GM21381 (cell line): Measurements from ENCODE around the gene SLC66A3.
A peak's percentile ranks its signal among the peaks of the same experiment; 100 is the strongest.
"Not testable (repeated sequence)": the region's sequence is repeated elsewhere in the genome, so short reads cannot be mapped to it uniquely, and the experiment has no call there.

ENCODE experiments used
- ATAC-seq: cut with Tn5 transposase; IDR thresholded peaks from one replicate; pipeline ENCODE4 v1.9.1; 2021; ENCODE audit warnings: mild to moderate bottlenecking, moderate library complexity; ENCODE audit not compliant: unreplicated experiment

Gene SLC66A3

GRCh38 chr2:11160731-11161455 lies 5.6 kb downstream of the SLC66A3 start:
- peak; percentile 77 for ATAC-seq

DNA sequence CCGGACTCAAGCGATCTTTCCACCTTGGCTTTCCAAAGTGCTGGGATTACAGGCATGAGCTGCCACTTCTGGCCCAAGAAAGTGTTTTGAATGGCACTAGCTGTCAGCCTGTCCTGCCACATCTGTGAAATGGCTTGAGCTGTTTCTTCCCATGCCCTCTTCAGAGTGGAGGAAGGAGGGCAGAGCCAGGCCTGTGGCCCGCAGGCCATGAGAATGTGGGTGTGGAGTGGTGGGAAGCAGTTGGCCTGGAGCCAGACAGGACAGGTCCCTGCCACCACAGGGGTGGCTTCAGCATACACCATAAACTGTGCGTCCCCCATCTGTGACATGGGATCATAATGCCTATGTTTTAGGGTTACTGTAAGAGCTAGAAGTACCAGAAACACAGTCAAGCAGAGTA lies 6.5 kb downstream of the SLC66A3 start:
- ATAC-seq: no peak

DNA sequence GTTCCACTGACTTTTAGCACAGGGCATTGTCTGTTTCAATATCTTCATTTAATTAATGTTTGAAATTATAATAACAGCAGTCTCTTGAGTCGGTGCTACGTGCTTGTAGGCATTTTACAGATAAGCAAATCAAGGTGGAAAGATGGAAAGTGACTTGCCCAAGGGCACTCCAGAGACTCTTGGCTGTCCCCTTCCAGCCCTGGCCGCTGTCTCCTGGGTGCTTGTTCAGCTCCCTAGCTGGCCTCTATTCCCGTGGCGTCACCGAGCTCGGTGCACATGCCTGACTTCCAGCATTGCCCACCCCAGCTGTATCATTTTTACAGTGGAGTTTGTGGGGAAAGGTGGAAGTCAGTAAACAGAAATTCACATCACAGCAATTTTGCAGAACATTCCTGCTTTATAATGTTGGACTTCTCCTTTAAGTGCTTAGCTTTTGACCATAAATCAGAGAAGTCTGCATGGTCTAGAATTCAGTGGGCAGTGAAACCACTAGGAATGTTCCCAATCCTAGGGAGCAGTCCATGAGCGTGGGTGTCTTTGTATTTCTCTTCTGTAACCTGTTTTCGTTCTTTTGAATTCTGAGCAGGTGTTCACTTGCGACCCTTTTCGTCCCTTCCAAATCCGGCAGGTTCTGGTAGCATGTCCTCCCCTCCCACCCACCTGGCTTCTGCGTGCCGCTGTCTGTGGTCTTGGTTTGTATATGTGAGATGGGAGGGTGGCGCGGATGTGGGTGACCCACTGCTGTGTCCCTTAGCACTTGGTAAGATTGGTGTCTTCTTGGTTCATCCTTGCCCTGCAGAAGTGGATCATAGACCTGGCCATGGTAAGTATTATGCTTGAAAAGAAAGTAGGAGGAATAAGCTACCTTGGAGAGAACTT lies 8.4 kb downstream of the SLC66A3 start:
- no peak for ATAC-seq

DNA sequence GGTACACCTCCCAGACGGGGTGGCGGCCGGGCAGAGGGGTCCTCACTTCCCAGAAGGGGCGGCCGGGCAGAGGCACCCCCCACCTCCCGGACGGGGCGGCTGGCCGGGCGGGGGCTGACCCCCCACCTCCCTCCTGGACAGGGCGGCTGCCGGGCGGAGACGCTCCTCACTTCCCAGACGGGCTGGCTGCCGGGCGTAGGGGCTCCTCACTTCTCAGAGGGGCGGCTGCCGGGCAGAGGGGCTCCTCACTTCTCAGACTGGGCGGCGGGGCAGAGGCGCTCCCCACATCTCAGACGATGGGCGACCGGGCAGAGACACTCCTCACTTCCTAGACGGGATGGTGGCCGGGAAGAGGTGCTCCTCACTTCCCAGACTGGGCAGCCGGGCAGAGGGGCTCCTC lies 9.8 kb downstream of the SLC66A3 start:
- not testable (repeated sequence) for ATAC-seq

DNA sequence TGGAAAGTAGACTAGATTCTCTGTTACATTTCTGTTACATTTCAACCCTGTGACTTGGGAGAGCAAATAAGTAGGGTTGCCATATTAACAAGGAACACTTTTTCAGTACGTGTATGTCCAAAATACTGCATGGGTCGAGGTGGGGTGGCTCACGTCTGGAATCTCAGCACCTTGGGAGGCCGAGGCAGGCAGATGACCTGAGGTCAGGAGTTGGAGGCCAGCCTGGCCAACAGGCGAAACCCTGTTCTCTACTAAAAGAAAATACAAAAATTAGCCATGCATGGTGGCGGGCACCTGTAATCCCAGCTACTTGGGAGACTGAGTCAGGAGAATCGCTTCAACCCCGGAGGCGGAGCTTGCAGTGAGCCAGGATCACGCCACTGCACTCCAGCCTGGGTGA lies 11.2 kb downstream of the SLC66A3 start:
- no peak for ATAC-seq

DNA sequence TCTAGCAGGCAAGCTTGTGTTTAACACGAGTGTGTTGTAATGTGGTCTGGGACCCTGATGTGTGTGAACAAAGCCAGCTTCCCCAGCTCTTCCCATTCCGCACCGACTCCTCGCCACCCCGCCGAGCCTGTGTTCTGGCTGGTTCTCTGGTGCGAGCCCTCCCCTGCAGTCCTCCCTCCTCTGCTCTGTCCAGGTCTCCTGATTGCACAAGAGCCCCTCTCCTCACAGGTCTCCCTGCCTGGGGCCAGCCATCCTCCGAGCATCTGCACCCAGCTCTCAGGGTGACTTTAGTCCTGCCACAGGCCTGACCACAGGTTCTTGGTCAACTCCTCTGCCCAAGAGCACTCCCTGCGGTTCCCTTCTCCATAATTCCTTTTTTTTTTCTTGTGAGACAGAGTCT lies 13.2 kb downstream of the SLC66A3 start:
- no peak for ATAC-seq

DNA sequence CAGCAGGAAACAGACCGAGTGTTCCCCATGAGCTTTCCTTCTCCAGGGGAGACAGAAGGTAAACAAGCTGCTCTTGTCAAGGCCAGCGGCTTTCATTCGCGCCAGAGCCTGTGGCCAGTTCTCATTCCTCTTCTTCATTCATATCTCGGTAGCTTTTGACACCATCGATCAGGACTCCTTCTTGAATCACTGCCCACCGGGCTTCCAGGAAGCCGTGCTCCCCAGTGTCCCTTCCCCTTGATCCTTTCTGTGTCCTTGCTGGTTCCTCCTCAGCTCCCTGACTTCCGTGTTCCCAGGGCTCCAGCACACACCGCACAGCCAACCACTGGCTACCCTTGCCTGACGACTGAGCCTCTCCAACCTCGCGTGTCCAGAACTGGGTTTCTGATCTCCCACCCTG lies 14.1 kb downstream of the SLC66A3 start:
- no peak for ATAC-seq

DNA sequence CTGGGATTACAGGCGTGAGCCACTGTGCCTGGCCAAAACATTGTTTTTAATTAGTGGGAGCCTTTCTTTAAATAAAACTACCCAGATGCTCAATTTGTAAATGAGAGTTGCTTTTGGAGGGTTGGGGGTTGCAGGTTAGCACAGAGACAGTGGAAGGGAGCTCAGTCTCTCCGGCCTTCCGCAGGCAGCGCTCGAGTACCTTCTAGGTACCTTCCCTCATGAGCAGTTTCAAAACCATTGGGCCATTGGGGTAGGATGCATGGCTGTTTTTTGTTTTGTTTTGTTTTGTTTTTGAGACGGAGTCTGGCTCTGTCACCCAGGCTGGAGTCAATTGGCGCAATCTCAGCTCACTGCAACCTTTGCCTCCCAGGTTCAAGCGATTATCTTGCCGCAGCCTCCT lies 19.0 kb downstream of the SLC66A3 start:
- no peak for ATAC-seq

- no peak for ATAC-seq
Measured at GRCh38 chr2:11175293-11175795, 20.1 kb downstream of the SLC66A3 start.

- ATAC-seq: no peak
Measured at GRCh38 chr2:11177871-11178690, 22.8 kb downstream of the SLC66A3 start.

DNA sequence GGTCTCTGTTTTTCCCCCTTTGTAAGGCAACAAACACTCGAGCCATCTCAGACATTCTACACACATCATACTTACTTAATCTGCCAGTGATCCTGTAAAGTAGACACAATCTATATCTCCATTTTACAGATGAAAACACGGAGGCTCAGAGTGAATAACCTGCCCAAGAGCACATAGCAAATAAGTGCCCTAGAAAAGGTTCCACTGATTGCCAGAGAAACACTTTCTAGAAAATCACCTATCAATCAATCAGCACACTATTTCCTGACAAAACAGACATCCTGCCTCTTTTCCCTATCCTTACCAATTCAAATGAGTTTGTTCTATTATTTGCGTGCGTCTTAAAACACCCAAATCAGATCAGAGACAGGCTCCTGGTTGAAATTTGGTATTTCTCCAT lies 23.9 kb downstream of the SLC66A3 start:
- ATAC-seq: no peak

GRCh38 chr2:11179899-11180298 lies 24.6 kb downstream of the SLC66A3 start:
- ATAC-seq: no peak

DNA sequence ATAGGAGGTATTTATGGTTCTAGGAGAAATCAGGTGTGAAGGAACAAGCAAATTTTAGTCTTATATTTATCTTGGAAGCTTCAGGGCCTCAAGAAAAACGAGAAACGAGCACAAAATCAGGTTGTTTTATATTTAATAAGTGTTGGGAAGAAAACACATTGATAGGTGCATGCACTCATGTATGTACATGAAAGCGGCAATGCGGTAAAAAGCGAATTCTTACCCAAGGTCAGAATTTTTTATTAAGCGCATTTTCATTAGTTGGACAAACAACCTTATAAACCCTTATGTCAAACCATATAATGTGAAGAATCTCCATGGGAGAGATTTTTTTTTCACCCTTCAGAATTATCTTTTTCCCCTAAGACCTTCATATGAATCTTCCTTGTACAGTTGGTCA lies 25.4 kb downstream of the SLC66A3 start:
- ATAC-seq: no peak

- no peak for ATAC-seq
Measured at GRCh38 chr2:11182951-11183350, 27.7 kb downstream of the SLC66A3 start.

DNA sequence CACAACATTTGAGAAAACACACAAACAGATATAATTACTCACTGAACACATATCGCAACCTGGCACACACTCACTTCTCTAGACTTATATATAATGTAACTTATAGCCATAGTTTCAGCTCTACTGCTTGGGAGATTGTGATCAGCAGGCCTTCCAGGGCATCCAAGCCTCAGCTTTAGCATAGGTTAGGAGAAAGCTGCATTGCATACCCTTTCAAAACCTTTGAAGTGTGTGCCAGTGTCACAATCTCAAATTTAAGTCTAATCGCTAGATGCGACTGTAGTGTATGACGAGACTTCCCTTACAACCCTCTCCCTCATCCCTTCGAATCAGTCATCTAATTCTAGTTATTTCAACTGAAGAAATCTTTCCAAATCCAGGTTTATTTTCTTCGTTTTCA lies 30.9 kb downstream of the SLC66A3 start:
- no peak for ATAC-seq

DNA sequence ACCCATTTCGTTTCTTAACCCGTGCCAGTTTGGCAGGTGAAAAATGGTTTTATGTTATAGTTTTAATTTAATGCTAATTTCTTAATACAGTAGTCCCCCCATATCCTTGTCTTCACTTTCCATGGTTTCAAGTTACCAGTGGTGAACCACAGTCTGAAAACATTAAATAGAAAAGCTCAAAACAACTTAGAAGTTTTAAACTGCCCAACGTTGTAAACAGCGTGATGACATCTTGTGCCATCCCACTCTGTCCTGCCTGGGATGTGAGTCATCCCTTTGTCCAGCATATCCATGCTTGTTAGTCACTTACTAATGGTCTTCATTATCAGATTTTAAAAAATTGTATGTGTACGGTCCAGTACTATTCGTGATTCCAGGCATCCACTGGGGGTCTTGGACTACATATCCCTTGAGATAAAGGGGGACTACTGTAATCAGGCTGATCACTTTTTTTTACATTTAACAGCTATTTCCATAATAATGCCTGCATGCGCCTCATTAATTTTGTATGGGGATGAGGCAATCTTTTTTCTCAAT lies 31.9 kb downstream of the SLC66A3 start:
- ATAC-seq: no peak

GRCh38 chr2:11187731-11188130 lies 32.5 kb downstream of the SLC66A3 start:
- ATAC-seq: no peak

DNA sequence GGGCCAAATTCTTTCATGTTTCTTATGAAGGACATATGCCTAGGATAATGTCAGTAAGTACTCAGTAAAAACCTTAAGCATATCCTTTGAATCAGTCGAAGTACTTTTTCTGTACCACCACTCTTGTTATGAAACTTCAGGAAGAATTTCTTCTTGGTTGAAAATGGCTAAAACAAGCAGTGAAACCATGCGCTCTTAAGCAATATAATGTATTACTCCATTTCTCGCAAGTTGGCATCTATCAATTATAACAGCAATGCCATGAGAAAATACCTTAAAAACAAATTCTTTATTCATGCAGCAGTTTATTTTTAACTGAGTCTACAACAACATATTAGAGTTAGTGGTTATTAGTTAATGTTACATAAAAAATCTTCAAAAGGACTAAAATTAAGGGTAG lies 41.0 kb downstream of the SLC66A3 start:
- ATAC-seq: no peak

- ATAC-seq: no peak
Measured at GRCh38 chr2:11200651-11201050, 45.4 kb downstream of the SLC66A3 start.

- ATAC-seq: no peak
Measured at GRCh38 chr2:11201969-11202368, 46.7 kb downstream of the SLC66A3 start.

DNA sequence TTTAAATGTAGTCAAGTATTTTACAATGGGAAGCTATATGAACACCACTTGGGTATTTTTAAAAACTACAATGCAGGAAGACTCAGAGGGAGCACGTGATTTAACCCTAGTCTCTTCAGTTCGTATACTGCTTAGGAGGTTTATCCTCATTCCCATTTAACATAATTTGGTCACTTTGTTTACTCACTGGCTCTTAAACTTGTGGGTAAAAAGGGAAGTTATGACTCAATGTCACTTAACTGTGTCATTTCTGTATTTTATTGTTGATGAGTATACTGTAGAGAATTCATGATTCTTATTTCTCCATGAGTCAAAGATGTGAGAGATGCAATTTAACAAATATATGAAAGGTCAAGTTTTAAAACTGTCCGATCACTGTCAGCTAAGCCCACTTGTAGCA lies 48.2 kb downstream of the SLC66A3 start:
- ATAC-seq: peak; percentile 75
